Fibroblast of peridontal ligament (primary cell): ENCODE data around the gene LENEP.

Experiments used
- DNase-seq: peaks from one replicate; pipeline ENCODE4 v3.0.0-alpha.2; 2010; ENCODE audit errors: extremely low read depth

Gene LENEP

DNA sequence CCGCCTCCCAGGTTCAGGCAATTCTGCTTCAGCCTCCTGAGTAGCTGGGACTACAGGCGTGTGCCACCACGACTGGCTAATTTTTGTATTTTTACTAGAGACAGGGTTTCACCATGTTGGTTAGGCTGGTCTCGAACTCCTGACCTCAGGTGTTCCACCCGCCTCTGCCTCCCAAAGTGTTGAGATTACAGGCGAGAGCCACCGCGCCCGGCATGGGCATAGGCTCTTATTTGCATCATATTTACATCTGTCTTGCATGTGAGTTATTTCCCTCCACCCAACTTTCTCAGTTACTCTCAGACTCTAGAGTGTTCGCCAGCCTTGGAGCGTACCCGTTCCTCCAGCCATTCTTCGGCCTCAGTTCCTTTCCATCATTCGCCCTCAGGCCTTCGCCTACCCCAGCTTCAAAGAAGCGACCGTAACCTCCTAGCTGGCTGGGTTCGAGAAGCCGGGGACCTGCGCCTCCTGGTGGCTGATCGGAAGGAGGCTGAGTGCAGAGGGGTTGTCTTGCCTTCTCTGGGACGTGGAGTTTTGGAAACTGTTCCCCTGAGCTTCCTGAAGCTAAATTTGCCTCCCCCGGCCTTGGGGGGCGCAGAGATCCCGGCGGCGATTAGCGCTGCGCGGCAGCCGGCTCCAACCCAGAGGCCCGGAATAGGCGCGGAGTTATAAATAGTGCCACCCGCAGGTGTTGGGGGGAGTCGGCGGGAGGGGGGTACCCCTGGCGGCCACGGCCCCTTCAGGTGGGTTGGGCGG is 5.6 kb downstream of the LENEP start:
- DNase-seq, result peak; percentile 71

GRCh38 chr1:154999571-155000410 is 6.4 kb downstream of the LENEP start:
- peak; percentile 5 for DNase-seq

DNA sequence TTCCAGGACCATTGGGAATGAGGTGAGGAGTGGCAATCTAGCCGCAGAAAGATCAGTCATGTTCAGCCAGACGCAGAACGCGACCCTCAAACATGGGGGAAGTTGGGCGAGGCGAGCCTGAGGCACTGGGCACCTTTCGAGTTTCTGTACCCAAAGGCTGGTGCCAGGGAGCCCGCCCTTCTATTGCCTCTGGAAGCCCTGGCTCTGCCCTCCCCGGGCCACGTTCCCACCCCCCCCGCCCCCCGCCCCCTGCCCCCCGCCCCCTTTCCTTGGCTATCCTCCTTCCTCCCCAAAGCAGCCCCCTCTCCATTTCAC is 7.0 kb downstream of the LENEP start:
- no peak for DNase-seq

- peak; percentile 82 for DNase-seq
Measured at GRCh38 chr1:155000726-155001424, 7.5 kb downstream of the LENEP start.

DNA sequence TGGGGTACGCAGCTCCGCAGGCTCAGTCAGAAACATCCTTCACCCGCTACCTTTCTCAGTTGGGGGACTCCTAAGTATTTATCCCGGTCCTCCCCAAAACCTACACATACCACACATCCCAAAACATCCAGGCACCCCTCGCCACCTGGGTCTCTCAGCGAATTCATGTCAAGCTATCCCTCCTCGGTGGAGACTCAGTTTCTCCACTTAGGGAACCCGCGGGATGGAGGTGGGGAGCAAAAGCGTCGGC is 8.0 kb downstream of the LENEP start:
- peak; percentile 28 for DNase-seq

GRCh38 chr1:155001675-155002463 is 8.5 kb downstream of the LENEP start:
- DNase-seq, result peak; percentile 97

DNA sequence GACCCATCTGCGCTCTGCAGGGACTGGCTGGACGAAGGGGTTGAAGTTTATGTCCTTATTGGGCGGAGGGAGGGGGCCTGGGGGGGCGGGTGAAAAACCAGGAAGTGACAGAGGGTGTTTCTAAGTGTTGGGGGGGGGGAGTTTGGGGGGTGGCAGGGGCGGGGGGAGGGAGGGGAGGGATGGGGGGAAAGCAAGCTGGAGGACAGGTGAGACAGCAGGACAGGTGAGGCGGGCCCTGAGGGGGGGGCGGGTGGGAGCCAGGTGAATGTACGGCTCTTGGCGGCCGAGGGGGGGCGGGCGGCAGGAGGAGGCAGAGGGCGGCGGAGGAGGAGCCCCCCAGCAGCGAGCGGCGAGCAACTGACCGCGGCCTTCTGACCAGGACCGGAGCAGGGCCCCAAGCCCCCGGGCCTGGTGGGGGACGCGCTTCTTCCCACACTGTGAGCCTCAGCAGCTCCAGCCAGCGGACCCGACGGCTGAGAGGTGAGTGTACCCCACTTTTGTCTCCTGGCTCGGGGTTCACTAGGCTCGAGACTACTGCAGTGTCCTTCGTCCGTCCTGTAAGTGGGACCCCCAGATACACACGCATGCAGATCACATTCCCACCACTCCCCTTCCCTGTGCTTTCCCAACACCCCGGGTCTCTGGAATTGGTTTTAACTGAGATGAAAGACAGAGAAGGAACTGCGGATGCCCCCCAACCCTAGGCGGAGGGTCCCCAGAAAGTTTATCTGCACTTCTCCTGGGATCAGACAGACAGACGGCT is 9.3 kb downstream of the LENEP start, which contains the start of gene ZBTB7B:
Gene ZBTB7B (plus strand): TSS at position 339 of the 763 bp plus-strand sequence. CDS start 11,859 bp downstream, outside the sequence.
- DNase-seq, result peak; percentile 25

GRCh38 chr1:155003227-155003765 is 9.9 kb downstream of the LENEP start:
- peak; percentile 5 for DNase-seq

DNA sequence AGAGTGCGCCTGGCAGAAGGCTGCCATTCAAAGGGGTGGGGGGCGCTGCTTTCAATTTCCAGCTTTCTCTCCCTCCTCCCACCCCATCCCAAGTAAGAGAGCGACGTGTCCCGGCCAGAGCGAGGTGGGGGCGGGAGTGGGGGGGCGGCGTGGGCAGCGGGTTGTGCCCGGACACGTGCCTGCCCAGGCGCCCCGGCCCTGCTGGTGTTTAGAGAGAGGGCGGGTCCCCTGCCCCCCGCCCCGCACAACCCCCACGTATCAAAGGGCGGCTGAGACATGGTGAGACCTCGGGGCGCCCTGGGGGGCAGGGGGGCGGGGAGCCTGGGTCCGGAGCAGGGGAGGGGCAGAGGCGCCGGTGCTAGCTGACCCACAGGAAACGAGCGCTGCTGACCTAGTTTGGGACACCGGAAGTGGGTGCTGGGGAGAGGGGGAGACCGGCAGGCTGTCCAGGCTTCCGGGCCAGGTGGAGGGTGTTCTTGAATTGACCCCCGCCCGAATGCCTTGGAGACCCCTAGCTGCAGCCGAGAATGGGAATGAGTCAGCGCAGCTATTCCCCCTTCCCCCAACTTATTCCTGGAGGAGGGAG is 10.5 kb downstream of the LENEP start:
- peak; percentile 25 for DNase-seq

DNA sequence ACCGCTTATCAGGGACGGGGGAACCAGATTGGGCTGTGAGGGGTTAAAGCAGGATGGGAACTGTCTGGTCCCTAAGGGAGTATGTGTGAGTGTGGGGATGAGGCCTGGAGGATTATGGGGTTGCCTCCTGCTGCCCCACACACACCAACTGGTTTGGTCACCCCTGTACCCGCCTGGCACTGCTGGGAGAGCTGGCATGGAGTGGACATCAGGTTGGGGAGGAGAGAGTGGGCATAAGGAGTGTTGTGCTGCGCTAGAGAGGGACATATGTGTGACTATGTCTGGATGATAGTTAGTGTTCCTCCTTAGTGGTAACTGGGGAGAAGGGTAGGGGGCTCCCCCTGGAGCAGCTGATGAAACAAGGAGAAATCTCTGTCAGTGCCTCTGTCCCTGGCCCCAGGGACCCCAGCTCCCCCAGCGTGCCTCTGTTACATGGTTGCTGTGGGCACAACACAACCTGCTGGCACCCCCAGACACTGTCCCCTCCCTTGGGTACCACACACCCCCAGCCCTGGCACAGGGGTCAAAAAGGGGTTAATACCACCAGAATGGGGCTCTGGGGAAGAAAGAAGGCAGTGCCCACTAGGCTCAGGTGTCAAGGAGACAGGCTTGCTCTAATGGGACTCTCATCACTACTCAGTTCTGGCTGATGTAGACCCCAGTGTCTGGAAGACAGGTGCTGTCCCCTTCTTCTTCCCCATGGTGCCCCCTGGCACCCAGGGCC is 11.1 kb downstream of the LENEP start:
- peak; percentile 10 for DNase-seq

- peak; percentile 35 for DNase-seq
Measured at GRCh38 chr1:155005076-155006011, 12.0 kb downstream of the LENEP start.

DNA sequence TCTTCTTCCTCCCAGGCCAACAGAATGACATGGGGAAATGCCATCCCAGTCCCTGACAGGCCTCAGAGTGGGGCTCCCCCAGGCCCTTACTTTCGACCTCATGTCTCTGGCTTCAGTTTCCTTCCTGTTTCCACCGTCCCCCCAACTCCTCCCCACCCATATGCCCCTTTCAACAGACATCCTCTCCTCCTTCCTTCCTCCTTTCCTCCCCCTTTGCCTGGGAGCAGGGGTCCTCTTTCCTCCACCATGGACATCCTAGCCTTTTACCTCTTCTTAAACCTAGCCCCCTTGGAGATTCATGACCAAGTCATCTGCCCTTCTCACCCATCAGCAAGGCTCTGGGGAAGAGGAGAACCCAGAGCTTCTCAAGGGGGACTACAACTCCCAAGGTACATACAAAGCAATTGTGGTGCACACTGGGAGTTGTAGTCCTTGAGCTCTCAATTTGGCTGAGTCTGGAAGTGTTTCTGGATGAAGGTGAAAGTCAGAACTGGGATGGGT is 13.3 kb downstream of the LENEP start:
- peak; percentile 18 for DNase-seq

GRCh38 chr1:155007251-155007828 is 14.0 kb downstream of the LENEP start:
- no peak for DNase-seq

DNA sequence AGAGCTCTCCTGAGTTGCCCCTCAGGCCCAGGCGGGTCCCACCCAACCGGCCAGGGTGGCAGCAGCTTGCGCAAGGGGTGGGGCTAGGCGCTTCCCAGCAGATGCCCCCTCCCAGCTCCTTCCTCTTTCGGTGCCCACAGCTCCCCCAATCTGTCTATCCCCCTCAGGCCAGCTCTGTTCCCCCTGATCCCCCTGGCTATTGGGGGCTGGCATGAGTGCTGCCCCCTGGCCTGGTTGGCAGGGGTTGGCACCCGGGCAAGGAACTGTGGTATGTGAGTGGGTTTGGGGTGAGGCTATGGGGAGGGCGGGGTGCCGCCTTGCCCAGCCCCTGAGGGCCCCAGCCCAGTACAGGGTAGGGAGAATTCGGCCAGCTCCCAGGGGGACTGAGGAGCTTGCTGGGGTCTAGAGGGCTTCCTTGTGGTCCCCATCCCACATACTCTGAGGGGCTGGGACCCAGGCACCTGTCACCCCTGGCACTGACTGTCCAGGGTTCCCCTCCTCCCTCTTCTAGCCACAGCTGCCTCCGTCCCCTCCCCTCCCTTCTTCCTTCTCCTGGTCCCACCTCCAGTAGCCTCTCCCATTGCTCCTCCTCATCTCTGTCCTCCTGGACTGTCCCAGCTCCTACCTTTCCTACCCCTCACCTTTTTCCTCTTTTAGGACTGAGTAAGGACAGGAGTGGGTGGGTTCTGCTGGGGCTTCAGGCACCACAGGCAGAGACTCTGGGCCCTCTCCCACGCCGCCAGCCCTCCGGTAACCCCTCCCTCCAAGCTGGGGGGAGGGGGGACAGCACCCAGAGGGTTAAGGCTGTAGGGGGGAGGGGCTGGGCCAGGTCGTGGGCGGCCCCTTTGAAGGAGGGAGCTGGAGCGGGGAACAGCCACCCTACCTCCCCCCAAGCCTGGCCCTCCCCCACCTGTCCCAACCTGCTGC is 14.9 kb downstream of the LENEP start:
- no peak for DNase-seq

GRCh38 chr1:155009221-155009711 is 15.9 kb downstream of the LENEP start:
- no peak for DNase-seq

- DNase-seq, result no peak
Measured at GRCh38 chr1:155009742-155010141, 16.4 kb downstream of the LENEP start.
